T-helper 2 cell (primary cell): ENCODE results near the gene TTC16.

Experiments
- DNase-seq, 5 experiments: peaks; one replicate each; pipeline versions ENCODE4 v3.0.0 to v3.0.0-alpha.2; 2012 to 2022
- total RNA-seq, 2 donors: gene quantifications; one replicate each; lab custom pipeline; 2026; lab: John Stamatoyannopoulos, UW

TTC16 gene
- total RNA-seq: 3.7 to 13.5 reads per million in 2 donors

GRCh38 chr9:127715470-127716337 is at the start of gene TTC16, which contains the start of gene PTRH1:
Gene TTC16, plus strand, starts transcription at chr9:127716079. Its CDS starts 67 bp downstream, at chr9:127716146.
Gene PTRH1, minus strand, starts transcription at chr9:127715663. Its CDS starts 24 bp downstream, at chr9:127715639.
- DNase-seq: peak; percentile 91 to 97 (median 95)

GRCh38 chr9:127667127-127667844 is 48.6 kb upstream of the TTC16 start:
- DNase-seq: no peak

DNA sequence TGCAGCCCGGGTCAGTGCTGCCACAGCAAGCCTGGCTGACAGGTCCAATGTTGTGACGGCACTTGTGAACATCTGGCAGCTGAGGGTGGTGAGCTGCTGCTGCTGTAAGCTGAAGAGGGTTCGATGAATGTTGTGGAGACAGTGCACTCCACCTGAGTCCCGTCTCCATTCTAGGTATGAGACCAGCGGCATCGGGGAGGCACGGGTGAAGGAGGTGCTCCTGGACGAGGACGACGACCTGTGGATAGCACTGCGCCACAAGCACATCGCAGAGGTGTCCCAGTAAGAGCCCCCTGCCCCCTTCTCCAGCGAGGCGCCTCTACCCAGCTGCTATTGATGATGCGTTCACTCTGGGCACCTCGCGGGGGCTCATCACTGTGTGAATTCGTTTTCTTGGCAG is 48.0 kb upstream of the TTC16 start:
- DNase-seq: no peak

DNA sequence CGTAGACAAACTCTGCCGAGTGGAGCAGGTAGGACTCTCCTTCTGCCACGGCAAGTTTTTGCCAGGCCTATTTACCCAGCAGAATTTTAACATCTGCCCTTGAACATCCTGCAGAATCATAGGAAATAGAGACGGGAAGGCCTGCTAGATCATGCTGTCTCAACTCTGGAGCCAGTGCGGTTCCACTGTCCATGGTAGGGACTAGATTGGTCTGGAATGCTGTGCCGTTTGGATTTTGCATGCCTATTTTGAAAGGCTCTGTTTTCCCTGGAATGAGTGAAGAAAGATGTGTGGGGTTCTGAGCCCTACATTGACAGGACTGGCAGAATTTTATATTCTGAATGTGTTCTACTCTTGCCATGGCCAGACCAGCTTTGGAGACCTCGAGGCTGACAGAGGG is 42.6 kb upstream of the TTC16 start:
- no peak for DNase-seq

- DNase-seq: no peak
Observed at GRCh38 chr9:127676638-127677037, 39.2 kb upstream of the TTC16 start.

- no peak for DNase-seq
Observed at GRCh38 chr9:127679506-127679905, 36.4 kb upstream of the TTC16 start.

- no peak for DNase-seq
Observed at GRCh38 chr9:127680226-127680625, 35.7 kb upstream of the TTC16 start.

- no peak for DNase-seq
Observed at GRCh38 chr9:127680846-127681245, 35.0 kb upstream of the TTC16 start.

DNA sequence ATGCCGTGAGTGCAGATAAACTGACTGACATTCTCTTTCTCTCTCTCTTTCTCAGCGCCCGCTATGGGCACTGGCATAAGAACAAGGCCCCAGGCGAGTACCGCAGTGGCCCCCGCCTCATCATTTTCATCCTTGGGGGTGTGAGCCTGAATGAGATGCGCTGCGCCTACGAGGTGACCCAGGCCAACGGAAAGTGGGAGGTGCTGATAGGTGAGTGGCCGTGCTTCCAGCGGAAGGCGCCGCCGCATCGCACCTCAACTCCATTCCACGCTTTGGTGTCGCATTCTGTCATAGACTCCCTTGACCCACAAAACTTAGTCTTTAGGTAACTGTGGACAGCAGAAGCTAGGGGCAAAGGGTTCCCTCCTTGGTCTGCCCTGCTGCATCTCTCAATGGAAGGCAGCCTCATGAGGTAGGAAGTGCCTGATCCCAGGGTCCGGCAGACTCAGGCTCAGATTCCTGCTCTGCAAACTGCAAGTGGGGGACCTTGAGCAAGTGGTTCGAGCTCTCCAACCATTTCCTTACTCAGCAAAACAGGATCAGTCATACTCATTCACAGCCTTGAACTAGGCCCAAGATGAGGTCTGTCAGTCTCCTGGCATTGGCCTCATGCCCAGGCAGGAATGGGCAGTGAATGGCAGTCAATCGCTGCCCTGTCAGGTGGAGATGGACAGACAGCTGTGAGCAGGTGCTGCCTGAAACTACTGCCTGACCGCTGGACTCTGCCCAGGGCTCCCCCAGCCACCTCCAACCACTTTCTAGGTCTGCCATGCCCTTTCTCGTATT is 33.3 kb upstream of the TTC16 start:
- DNase-seq: no peak

- DNase-seq: no peak
Observed at GRCh38 chr9:127683723-127684122, 32.2 kb upstream of the TTC16 start.

DNA sequence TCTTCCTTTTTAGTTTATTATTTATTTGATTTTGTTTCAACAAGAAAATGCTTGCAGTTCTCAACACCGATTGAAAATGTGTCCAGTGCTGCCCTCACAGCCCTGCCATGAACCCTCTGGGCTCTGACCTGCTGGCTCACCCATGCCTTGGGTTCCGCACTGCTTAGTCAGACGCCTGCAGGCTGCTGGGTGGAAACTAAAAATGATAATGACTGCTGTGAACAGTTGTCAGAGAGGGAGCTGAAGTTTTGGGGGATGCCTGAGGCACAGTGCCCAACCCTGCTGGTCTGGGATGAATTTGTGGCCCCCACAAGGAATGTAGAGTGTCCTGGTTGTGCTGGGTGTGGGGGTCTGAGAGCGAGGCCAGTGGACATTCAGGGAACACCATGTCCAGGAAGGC is 31.3 kb upstream of the TTC16 start:
- DNase-seq: no peak

GRCh38 chr9:127686461-127687393 is 29.2 kb upstream of the TTC16 start:
- DNase-seq: no peak

DNA sequence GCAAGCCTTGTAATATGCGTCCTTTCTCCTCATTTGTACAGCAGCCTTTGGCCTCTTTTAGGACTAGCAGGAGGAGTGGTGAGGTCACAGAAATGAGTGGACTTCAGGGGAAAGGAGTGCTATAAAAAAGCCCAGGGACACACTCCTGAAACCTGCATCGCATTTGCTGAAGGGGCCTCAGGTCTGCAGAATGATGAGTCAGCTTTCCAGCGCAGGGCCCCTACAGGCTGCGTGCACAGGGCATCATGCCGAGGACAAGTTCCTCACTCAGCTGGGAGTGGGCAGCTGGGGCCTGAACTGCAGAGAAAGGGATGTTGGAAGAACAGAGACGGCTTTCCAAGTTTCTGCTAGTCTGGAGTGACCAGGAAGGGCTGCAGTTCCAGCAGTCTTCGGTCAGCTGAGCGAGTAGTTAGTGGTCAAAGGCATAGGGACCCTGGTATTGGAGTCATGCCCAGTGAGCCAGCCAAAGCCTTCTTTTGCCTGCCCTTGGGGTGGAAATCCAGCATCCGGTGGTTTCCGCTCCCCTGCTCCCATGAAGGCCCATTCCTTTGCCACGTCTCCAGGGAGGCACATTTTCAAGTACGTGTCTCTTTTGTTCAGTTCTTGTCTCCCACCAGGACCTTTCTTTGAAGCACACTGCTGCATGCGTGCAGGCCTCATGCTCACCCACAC is 26.4 kb upstream of the TTC16 start:
- DNase-seq: no peak

DNA sequence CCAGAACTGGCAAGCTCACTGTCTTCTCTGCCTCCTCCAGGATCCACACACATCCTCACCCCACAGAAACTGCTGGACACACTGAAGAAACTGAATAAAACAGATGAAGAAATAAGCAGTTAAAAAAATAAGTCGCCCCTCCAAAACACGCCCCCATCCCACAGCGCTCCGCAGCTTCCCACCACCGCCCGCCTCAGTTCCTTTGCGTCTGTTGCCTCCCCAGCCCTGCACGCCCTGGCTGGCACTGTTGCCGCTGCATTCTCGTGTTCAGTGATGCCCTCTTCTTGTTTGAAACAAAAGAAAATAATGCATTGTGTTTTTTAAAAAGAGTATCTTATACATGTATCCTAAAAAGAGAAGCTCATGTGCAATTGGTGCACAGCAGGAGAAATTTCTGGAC is 25.1 kb upstream of the TTC16 start:
- DNase-seq: no peak

DNA sequence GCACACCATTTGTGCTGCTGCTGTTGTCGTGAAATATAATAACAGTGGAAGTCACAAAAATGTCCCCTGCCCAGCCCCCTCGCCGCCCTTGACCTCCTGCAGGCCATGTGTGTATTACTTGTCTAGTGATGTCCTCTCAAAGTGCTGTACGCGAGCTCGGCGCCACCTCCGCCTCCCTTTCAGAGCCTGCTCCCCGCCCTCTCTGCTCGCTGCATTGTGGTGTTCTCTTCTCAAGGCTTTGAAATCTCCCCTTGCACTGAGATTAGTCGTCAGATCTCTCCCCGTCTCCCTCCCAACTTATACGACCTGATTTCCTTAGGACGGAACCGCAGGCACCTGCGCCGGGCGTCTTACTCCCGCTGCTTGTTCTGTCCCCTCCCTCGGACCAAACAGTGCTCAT is 23.8 kb upstream of the TTC16 start:
- no peak for DNase-seq

DNA sequence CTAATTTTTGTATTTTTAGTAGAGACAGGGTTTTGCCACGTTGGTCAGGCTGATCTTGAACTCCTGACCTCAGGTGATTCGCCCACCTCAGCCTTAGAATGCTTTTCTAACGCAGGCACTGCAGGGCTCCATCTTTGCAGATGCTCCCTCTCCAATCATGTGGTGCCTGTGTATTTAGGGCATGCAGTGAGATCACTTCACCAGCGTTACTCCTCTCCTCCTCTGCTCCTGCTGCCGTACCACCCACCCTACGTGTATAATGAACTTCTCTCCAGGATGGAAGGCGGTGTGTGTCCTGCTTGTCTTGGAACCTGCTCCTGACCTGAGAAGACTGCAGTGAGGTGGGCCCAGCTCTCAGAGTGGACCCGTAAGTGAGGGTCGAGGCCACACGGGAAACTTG is 22.7 kb upstream of the TTC16 start:
- DNase-seq: no peak

GRCh38 chr9:127693697-127694096 is 22.2 kb upstream of the TTC16 start:
- no peak for DNase-seq

- no peak for DNase-seq
Observed at GRCh38 chr9:127694890-127695720, 20.8 kb upstream of the TTC16 start.

GRCh38 chr9:127697575-127697974 is 18.3 kb upstream of the TTC16 start:
- no peak for DNase-seq

GRCh38 chr9:127698386-127698785 is 17.5 kb upstream of the TTC16 start:
- no peak for DNase-seq
